Measurements from ENCODE around the gene PLPP1.

PLPP1 gene

DNA sequence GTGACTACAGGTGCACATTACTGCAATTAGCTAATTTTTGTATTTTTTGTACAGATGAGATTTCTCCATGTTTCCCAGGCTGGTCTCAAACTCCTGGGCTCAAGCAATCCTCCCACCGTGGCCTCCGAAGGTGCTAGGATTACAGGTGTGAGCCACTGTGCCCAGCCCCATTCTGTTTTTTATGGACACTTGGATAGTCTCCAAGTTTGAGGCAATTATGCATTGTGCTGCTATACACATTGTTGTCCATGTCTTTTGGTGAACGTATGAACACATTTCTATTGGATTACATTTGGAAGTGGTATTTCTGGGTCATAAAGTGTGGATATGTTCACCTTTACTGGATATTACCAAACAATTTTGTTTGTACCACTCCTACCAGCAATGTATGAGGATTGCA is 22.4 kb upstream of the PLPP1 start:
- no peak overlapping the region for H3K4me3 ChIP-seq (ENCODE audit: low read depth, low read length)
- DNase-seq (ENCODE audit: low read depth), result no peak
- TF ChIP-seq POLR2A (IDR thresholded peaks at IDR 0.05; ENCODE audit: extremely low read depth, insufficient read length) (no peak), MAX (IDR thresholded peaks at IDR 0.05; ENCODE audit: low read depth, low read length) (no peak), MYC (IDR thresholded peaks at IDR 0.05; ENCODE audit: low read depth, low read length) (no peak), CTCF (IDR thresholded peaks at IDR 0.05; ENCODE audit: low read depth, low read length) (no peak)

DNA sequence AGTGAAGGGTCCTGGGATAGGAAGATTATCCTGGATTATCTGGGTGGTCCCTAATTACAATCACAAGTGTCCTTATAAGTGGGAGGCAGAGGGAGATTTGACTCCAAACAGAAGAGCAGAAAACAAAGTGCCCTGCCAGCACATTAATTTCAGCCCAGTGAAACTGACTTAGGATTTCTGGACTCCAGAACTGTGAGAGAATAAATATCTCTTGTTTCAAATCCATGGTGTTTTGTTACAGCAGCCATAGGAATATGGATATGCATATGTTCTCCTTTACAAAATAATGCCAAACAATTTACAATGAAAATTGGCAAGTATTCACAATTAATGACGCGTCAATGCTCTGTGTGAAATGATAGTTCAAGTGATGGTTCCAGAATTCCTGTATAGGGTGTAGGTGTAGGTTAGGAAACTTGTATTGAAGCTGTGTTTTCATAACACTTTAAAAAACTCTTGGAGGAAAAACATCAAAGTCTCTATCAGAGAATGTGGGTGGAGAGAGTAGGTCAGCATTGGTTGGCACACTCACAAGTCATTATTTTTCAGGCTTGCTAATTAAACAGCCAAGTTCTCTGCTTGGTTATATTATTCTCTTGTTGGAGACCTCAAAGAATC is 19.9 kb upstream of the PLPP1 start:
- TF ChIP-seq MAX (IDR thresholded peaks at IDR 0.05; ENCODE audit: low read depth, low read length), result no peak
- TF ChIP-seq MYC (IDR thresholded peaks at IDR 0.05; ENCODE audit: low read depth, low read length), result no peak
- no peak for TF ChIP-seq POLR2A (IDR thresholded peaks at IDR 0.05; ENCODE audit: extremely low read depth, insufficient read length)
- TF ChIP-seq CTCF (IDR thresholded peaks at IDR 0.05; ENCODE audit: low read depth, low read length), result no peak
- no peak overlapping the region for H3K4me3 ChIP-seq (ENCODE audit: low read depth, low read length)
- no peak for DNase-seq (ENCODE audit: low read depth)

GRCh38 chr5:55551904-55552303 is 17.1 kb upstream of the PLPP1 start:
- TF ChIP-seq CTCF (IDR thresholded peaks at IDR 0.05; ENCODE audit: low read depth, low read length), result no peak
- no peak for TF ChIP-seq MYC (IDR thresholded peaks at IDR 0.05; ENCODE audit: low read depth, low read length)
- TF ChIP-seq MAX (IDR thresholded peaks at IDR 0.05; ENCODE audit: low read depth, low read length), result no peak
- no peak for TF ChIP-seq POLR2A (IDR thresholded peaks at IDR 0.05; ENCODE audit: extremely low read depth, insufficient read length)
- no peak for DNase-seq (ENCODE audit: low read depth)
- no peak overlapping the region for H3K4me3 ChIP-seq (ENCODE audit: low read depth, low read length)

GRCh38 chr5:55551358-55551757 is 16.6 kb upstream of the PLPP1 start:
- DNase-seq (ENCODE audit: low read depth), result no peak
- no peak for TF ChIP-seq POLR2A (IDR thresholded peaks at IDR 0.05; ENCODE audit: extremely low read depth, insufficient read length)
- no peak for TF ChIP-seq CTCF (IDR thresholded peaks at IDR 0.05; ENCODE audit: low read depth, low read length)
- TF ChIP-seq MYC (IDR thresholded peaks at IDR 0.05; ENCODE audit: low read depth, low read length), result no peak
- no peak for TF ChIP-seq MAX (IDR thresholded peaks at IDR 0.05; ENCODE audit: low read depth, low read length)
- H3K4me3 ChIP-seq (ENCODE audit: low read depth, low read length), result no peak overlapping the region

DNA sequence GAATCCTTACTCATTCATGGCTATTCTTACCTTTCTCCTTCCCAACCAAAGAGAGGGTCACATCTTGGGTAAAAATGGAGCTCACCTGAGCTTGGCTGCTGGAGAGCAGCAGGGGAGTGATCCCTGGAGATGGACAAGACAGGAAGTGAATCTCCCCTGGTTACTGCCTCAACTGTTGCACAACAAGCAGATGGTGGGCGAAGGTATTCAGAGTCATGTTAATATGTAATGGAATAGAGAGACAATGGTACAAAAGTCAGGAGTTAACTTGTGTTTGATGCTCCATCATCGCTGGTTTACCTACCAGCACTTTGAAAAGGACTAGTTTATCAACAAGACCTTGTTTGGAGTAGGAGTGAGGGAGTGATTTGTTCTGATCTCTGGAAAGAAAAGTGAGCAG is 13.0 kb upstream of the PLPP1 start:
- TF ChIP-seq MAX (IDR thresholded peaks at IDR 0.05; ENCODE audit: low read depth, low read length), result no peak
- TF ChIP-seq MYC (IDR thresholded peaks at IDR 0.05; ENCODE audit: low read depth, low read length), result no peak
- no peak for TF ChIP-seq CTCF (IDR thresholded peaks at IDR 0.05; ENCODE audit: low read depth, low read length)
- no peak for TF ChIP-seq POLR2A (IDR thresholded peaks at IDR 0.05; ENCODE audit: extremely low read depth, insufficient read length)
- H3K4me3 ChIP-seq (ENCODE audit: low read depth, low read length), result no peak overlapping the region

More for the DNA sequence above, 13.0 kb upstream of the PLPP1 start:
- DNase-seq (ENCODE audit: low read depth), result peak; percentile 13

Data from NB4 (cell line).